ENCODE data around the gene LYZL4. TPM values are rescaled to one million over a fixed set of nuclear protein-coding genes. Genes with fewer than 3 reads are reported as not detected.

Gene LYZL4
- total and polyA plus RNA-seq, 2 donors (not counting 1 experiment from before 2014, with no cell fraction given) = not detected

- TF ChIP-seq CTCF (IDR thresholded peaks at IDR 0.05) (no peak), EZH2 (IDR thresholded peaks at IDR 0.05; ENCODE audit: borderline replicate concordance, insufficient read depth, low read depth, low read length, poor library complexity, severe bottlenecking) (no peak)
- Histone ChIP-seq H3K79me2 (ENCODE audit: control insufficient read depth, insufficient read depth, low read length) (no peaks in the 10 kb centered on the region), H3K4me2 (replicated peaks; ENCODE audit: low read depth, low read length, poor library complexity, severe bottlenecking) (no peak overlapping the region), H2AFZ (ENCODE audit: insufficient read depth, low read depth, low read length, poor library complexity, severe bottlenecking) (no peak overlapping the region), H3K9ac (ENCODE audit: low read length) (no peak overlapping the region), H3K27me3 (replicated peaks in 1 of 4; ENCODE audit: control extremely low read depth in 1 of 4, control insufficient read depth in 3 of 4, insufficient read depth in 4 of 4, low read length in 3 of 4) (peaks cover 0 to 3% (median under 1%) of the 10 kb centered on the region in 4 experiments), H3K4me1 (ENCODE audit: control insufficient read depth in 2 of 2, insufficient read depth in 2 of 2, low read length in 2 of 2) (no peaks in the 10 kb centered on the region), H3K4me3 (ENCODE audit: control extremely low read depth in 1 of 5, extremely low read depth in 1 of 5, insufficient read depth in 1 of 5, low read depth in 2 of 5, low read length in 4 of 5) (no peak overlapping the region), H3K36me3 (replicated peaks in 1 of 2; ENCODE audit: control extremely low read depth in 1 of 2, control insufficient read depth in 1 of 2, extremely low read depth in 1 of 2, insufficient read depth in 2 of 2, low read length in 1 of 2) (no peaks in the 10 kb centered on the region), H3K27ac (ENCODE audit: low read length in 2 of 2) (no peak overlapping the region), H4K20me1 (ENCODE audit: control insufficient read depth, insufficient read depth, low read length, poor library complexity, severe bottlenecking) (no peaks in the 10 kb centered on the region), H3K9me3 (ENCODE audit: control extremely low read depth in 1 of 3, control insufficient read depth in 2 of 3, insufficient read depth in 1 of 3, low read length in 2 of 3) (no peaks in the 10 kb centered on the region)
- no peak for ATAC-seq (ENCODE audit: low read depth)
- ChIA-PET POLR2A (no interaction called here), CTCF (no interaction called here)
- Mint-ChIP-seq H3K27me3 (peaks cover 3% of the 10 kb centered on the region), H3K4me1 (no peaks in the 10 kb centered on the region), H3K4me3 (no peak overlapping the region), H3K27ac (no peak overlapping the region), H3K9me3 (ENCODE audit: insufficient read depth) (no peaks in the 10 kb centered on the region)
- intact Hi-C loops (cut with micrococcal nuclease) = no loop called here
- DNase-seq = no peak
- 97% methylated on average over 2 of the region's 2 CpGs for WGBS (ENCODE audit: insufficient coverage)
Observed at GRCh38 chr3:42377681-42378080, 32.7 kb downstream of the LYZL4 start.

- H3K4me3 Mint-ChIP-seq = no peak overlapping the region
- Histone ChIP-seq H3K27me3 (replicated peaks in 1 of 4; ENCODE audit: control extremely low read depth in 1 of 4, control insufficient read depth in 3 of 4, insufficient read depth in 4 of 4, low read length in 3 of 4) (peaks cover 0 to 6% (median 1%) of the 10 kb centered on the region in 4 experiments), H3K9me3 (ENCODE audit: control extremely low read depth in 1 of 3, control insufficient read depth in 2 of 3, insufficient read depth in 1 of 3, low read length in 2 of 3) (no peaks in the 10 kb centered on the region), H3K4me2 (replicated peaks; ENCODE audit: low read depth, low read length, poor library complexity, severe bottlenecking) (no peak overlapping the region), H3K9ac (ENCODE audit: low read length) (no peak overlapping the region), H3K36me3 (replicated peaks in 1 of 2; ENCODE audit: control extremely low read depth in 1 of 2, control insufficient read depth in 1 of 2, extremely low read depth in 1 of 2, insufficient read depth in 2 of 2, low read length in 1 of 2) (no peaks in the 10 kb centered on the region), H3K79me2 (ENCODE audit: control insufficient read depth, insufficient read depth, low read length) (no peaks in the 10 kb centered on the region), H4K20me1 (ENCODE audit: control insufficient read depth, insufficient read depth, low read length, poor library complexity, severe bottlenecking) (no peaks in the 10 kb centered on the region), H3K4me1 (ENCODE audit: control insufficient read depth in 2 of 2, insufficient read depth in 2 of 2, low read length in 2 of 2) (no peaks in the 10 kb centered on the region), H3K4me3 (ENCODE audit: control extremely low read depth in 1 of 5, extremely low read depth in 1 of 5, insufficient read depth in 1 of 5, low read depth in 2 of 5, low read length in 4 of 5) (no peak overlapping the region), H3K27ac (ENCODE audit: low read length in 2 of 2) (no peak overlapping the region), H2AFZ (ENCODE audit: insufficient read depth, low read depth, low read length, poor library complexity, severe bottlenecking) (no peak overlapping the region)
- no peak for TF ChIP-seq EZH2 (IDR thresholded peaks at IDR 0.05; ENCODE audit: borderline replicate concordance, insufficient read depth, low read depth, low read length, poor library complexity, severe bottlenecking)
- no peak for TF ChIP-seq CTCF (IDR thresholded peaks at IDR 0.05)
- no peaks in the 10 kb centered on the region for H3K9me3 Mint-ChIP-seq (ENCODE audit: insufficient read depth)
- ChIA-PET CTCF (no interaction called here), POLR2A (no interaction called here)
- intact Hi-C loops (cut with micrococcal nuclease) = no loop called here
- no peaks in the 10 kb centered on the region for H3K4me1 Mint-ChIP-seq
- peaks cover 9% of the 10 kb centered on the region for H3K27me3 Mint-ChIP-seq
- ATAC-seq (ENCODE audit: low read depth) (no peak), DNase-seq (no peak)
- no CpG with 5 or more reads among the region's 4 CpGs for WGBS (ENCODE audit: insufficient coverage)
- H3K27ac Mint-ChIP-seq = no peak overlapping the region
Observed at GRCh38 chr3:42376344-42376798, 34.0 kb downstream of the LYZL4 start.

Data from B cell (primary cell).